Endodermal cell (in vitro differentiated cells): ENCODE measurements around the gene ACAP3. TPM values are rescaled to one million over a fixed set of nuclear protein-coding genes. Genes with fewer than 3 reads are reported as not detected.

ENCODE experiments used
- DNase-seq: peaks from one replicate; pipeline ENCODE4 v3.0.0-alpha.2; 2017
- H3K27ac ChIP-seq: 2 replicates; pipeline ENCODE4 v1.5.1; 2013; ENCODE audit warnings: mild to moderate bottlenecking, low read depth, low read length, moderate library complexity
- H3K27me3 ChIP-seq: 2 replicates; pipeline ENCODE4 v1.6.1; 2013; ENCODE audit warnings: mild to moderate bottlenecking, low read length, moderate library complexity; ENCODE audit not compliant: insufficient read depth, control insufficient read depth, poor library complexity, severe bottlenecking
- H3K36me3 ChIP-seq: 2 replicates; pipeline ENCODE4 v1.7.0; 2013; ENCODE audit warnings: mild to moderate bottlenecking, low read length, moderate library complexity; ENCODE audit not compliant: control insufficient read depth, insufficient read depth
- H3K4me1 ChIP-seq: one replicate; pipeline ENCODE4 v1.7.0; 2013; ENCODE audit warnings: low read length; ENCODE audit not compliant: control insufficient read depth, insufficient read depth
- H3K4me3 ChIP-seq: 2 replicates; pipeline ENCODE4 v1.5.1; 2013; ENCODE audit warnings: mild to moderate bottlenecking, low read length, moderate library complexity
- H3K9ac ChIP-seq: 2 replicates; pipeline ENCODE4 v1.6.1; 2013; ENCODE audit warnings: mild to moderate bottlenecking, low read length, moderate library complexity; ENCODE audit not compliant: poor library complexity, severe bottlenecking; ENCODE audit errors: extremely low read depth
- H3K9me3 ChIP-seq: 2 replicates; pipeline ENCODE4 v1.6.1; 2013; ENCODE audit warnings: mild to moderate bottlenecking, low read length, moderate library complexity; ENCODE audit not compliant: control insufficient read depth
- H3K27ac Mint-ChIP-seq: 2 replicates; pipeline ENCODE4 v1.8.0; 2020; ENCODE audit warnings: mixed read lengths
- H3K27me3 Mint-ChIP-seq: 2 replicates; pipeline ENCODE4 v1.8.0; 2021; ENCODE audit warnings: mild to moderate bottlenecking, mixed read lengths; ENCODE audit not compliant: insufficient read depth
- H3K36me3 Mint-ChIP-seq: 2 replicates; pipeline ENCODE4 v1.8.0; 2020; ENCODE audit warnings: low read depth, mixed read lengths
- H3K4me1 Mint-ChIP-seq: 2 replicates; pipeline ENCODE4 v1.8.0; 2020; ENCODE audit warnings: mixed read lengths
- H3K4me3 Mint-ChIP-seq: 2 replicates; pipeline ENCODE4 v1.8.0; 2020; ENCODE audit warnings: mild to moderate bottlenecking, moderate library complexity, mixed read lengths
- H3K9me3 Mint-ChIP-seq: 2 replicates; pipeline ENCODE4 v1.8.0; 2020; ENCODE audit warnings: mild to moderate bottlenecking, mixed read lengths
- WGBS, 2 experiments: methylation state at CpG; one replicate each; pipeline versions ENCODE4 v1.1.5 to v1.1.7; 2013; ENCODE audit warnings: missing lambda C conversion rate in 2 of 2, mixed read lengths in 1 of 2; ENCODE audit not compliant: insufficient coverage in 1 of 2, insufficient read length in 1 of 2; 5-methylcytosine and 5-hydroxymethylcytosine counted together
- total RNA-seq, 2 donors: library from RNA; stranded (reverse); fragmentation: NEBNext Ultra II Directional in 1 of 2; extraction: Animal tissue kit (Norgen Biotek cat#: 25700) in 1 of 2; gene quantifications; 2 replicates in 1 of 2; 3 replicates in 1 of 2; pipeline ENCODE4 v1.2.1, GENCODE V29; 2021
- TF ChIP-seq, protein P1 (sequence below): fragments of 200-600 bp; sonication (generic); conservative IDR thresholded peaks from 2 replicates; pipeline ENCODE4 v1.5.0; 2021; ENCODE audit warnings: antibody characterized with exemption, mild to moderate bottlenecking

The ACAP3 gene
- total RNA-seq, 2 donors from 2014 or later = 36.8 to 43.5 TPM

DNA sequence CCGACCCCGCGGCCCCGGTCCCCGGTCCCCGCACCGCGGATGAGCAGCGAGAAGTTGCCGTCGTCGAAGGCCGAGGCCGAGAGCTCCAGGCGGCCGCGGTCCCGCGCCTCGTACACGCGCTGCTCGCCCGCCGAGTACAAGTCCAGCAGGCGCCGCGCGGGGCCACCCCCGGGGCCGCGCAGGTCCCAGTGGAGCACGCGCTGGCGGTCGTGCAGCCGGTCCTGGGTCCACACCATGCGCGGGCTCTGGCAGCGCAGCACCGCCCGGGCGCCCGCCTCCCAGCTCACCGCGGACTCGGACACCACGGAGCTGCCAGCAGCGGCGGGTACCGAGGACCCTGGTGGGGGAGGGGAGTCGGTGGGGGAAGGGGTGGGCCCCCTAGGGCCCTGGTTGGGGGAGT, 47.7 kb upstream of the ACAP3 start:
- H3K4me3 ChIP-seq = no peak overlapping the region
- Mint-ChIP-seq H3K27ac (no peak overlapping the region), H3K27me3 (peaks cover 9% of the 10 kb centered on the region), H3K4me3 (no peak overlapping the region), H3K4me1 (peaks cover 14% of the 10 kb centered on the region), H3K9me3 (no peaks in the 10 kb centered on the region), H3K36me3 (no peaks in the 10 kb centered on the region)
- peaks cover 7% of the 10 kb centered on the region for H3K36me3 ChIP-seq
- no peak overlapping the region for H3K27ac ChIP-seq
- TF ChIP-seq, protein P1, sequence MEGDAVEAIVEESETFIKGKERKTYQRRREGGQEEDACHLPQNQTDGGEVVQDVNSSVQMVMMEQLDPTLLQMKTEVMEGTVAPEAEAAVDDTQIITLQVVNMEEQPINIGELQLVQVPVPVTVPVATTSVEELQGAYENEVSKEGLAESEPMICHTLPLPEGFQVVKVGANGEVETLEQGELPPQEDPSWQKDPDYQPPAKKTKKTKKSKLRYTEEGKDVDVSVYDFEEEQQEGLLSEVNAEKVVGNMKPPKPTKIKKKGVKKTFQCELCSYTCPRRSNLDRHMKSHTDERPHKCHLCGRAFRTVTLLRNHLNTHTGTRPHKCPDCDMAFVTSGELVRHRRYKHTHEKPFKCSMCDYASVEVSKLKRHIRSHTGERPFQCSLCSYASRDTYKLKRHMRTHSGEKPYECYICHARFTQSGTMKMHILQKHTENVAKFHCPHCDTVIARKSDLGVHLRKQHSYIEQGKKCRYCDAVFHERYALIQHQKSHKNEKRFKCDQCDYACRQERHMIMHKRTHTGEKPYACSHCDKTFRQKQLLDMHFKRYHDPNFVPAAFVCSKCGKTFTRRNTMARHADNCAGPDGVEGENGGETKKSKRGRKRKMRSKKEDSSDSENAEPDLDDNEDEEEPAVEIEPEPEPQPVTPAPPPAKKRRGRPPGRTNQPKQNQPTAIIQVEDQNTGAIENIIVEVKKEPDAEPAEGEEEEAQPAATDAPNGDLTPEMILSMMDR = no peak
- H3K9me3 ChIP-seq = no peaks in the 10 kb centered on the region
- 93 to 96% methylated on average over 27 to 48 of the region's 52 CpGs for WGBS, 2 experiments
- no peaks in the 10 kb centered on the region for H3K27me3 ChIP-seq
- no peak overlapping the region for H3K9ac ChIP-seq
- peaks cover 6% of the 10 kb centered on the region for H3K4me1 ChIP-seq
- peak; percentile 71 for DNase-seq

DNA sequence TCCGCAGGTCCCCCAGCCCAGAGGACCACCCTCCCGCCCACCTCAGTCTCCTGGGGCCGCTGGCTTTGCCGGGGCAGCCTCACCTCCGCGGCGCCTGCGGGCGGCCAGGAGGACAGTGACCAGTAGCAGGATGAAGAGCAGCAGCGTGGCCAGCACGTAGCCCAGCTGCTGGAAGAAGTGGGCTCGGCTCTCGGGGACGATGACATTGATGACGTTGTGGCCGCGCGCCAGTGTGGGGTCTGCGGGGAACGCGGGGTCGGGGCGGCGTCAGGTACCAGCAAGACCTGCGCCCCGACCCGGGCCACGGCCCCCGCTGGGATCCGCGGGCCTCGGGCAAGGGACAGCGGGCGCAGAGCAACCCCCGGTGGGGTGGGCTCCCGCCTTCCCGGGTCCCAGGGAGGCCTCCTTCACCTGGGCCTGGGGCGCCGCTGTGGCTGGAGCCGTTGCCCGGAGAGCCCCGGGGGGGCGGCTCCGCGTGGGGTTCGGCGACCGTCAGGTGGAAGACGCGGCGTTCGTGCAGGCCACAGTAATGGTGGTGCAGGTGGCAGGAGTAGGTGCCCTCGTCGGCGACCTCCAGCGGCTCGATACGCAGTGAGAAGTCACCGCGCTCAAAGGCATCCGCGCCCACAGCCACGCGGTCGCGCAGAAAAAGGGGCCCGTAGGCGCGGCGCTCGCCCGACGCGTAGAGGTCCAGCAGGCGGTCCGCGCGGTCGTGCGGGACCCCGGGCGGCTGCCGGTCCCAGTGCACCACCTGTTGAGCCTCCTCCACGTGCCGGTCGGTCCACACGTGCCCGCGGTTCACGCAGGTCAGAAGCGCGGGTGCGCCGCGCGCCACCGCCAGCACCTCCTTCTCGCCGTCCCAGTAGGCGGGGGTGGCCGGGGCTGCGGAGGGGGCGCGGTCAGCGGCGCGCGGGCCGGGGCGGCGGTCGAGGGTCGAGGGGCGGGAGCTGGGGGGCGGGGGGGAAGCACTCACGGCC, 46.8 kb upstream of the ACAP3 start:
- H3K36me3 ChIP-seq = peaks cover 7% of the 10 kb centered on the region
- peak overlapping the region; percentile 48 for H3K4me3 Mint-ChIP-seq
- no peaks in the 10 kb centered on the region for H3K36me3 Mint-ChIP-seq
- peaks cover 14% of the 10 kb centered on the region for H3K4me1 Mint-ChIP-seq
- peaks cover 9% of the 10 kb centered on the region for H3K27me3 Mint-ChIP-seq
- H3K9ac ChIP-seq = no peak overlapping the region
- TF ChIP-seq, protein P1 = no peak
- no peak overlapping the region for H3K27ac Mint-ChIP-seq
- peaks cover 3% of the 10 kb centered on the region for H3K4me1 ChIP-seq
- no peak overlapping the region for H3K27ac ChIP-seq
- 94 to 95% methylated on average over 71 to 115 of the region's 116 CpGs for WGBS, 2 experiments
- DNase-seq = peak; percentile 58
- H3K4me3 ChIP-seq = no peak overlapping the region
- H3K9me3 ChIP-seq = no peaks in the 10 kb centered on the region
- H3K27me3 ChIP-seq = no peaks in the 10 kb centered on the region
- H3K9me3 Mint-ChIP-seq = no peaks in the 10 kb centered on the region

DNA sequence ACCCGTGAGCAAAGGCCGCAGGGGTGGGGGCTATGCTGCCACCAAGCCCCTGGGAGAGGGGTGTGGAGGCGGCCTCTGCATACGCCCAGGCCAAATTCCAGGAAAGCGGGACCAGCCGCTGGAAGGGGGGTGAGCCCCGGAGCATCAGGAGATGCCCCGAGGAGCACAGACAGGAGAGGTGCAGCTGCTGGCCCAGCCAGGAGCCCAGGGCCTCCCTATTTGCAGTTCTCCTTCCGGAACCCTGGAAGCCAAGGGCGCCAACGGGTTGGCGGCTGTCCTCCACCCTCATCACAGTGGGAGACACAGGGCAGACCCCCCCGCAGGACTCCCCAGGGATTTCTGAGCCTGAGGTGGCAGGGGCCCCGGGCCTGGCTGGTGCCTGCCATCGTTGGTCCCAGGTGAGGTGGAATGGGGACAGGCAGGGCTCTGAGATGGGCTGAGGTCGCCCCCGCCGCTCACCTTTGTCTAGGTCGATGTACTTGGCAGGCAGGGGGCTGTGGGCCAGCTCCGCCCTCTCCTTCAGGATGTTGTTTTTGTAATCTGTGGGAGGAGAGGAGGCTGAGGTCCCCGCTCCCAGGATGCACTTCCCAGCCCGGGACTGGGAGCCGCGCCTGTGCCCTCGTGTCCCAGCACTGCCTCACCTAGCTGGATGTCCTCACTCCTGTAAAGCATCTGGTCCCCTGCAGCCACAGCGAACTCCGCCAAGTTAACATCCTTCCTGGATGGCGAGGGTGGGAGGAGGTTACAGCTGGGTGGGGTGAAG, 45.8 kb upstream of the ACAP3 start:
- Mint-ChIP-seq H3K9me3 (no peaks in the 10 kb centered on the region), H3K27ac (no peak overlapping the region), H3K36me3 (no peaks in the 10 kb centered on the region), H3K4me1 (peaks cover 11% of the 10 kb centered on the region), H3K4me3 (peak overlapping the region; percentile 48), H3K27me3 (peaks cover 9% of the 10 kb centered on the region)
- Histone ChIP-seq H3K4me3 (no peak overlapping the region), H3K9me3 (no peaks in the 10 kb centered on the region), H3K36me3 (peaks cover 7% of the 10 kb centered on the region), H3K4me1 (peaks cover 3% of the 10 kb centered on the region), H3K27me3 (no peaks in the 10 kb centered on the region), H3K27ac (no peak overlapping the region), H3K9ac (no peak overlapping the region)
- 76 to 82% methylated on average over 10 to 28 of the region's 28 CpGs for WGBS, 2 experiments
- DNase-seq = peak; percentile 91
- TF ChIP-seq, protein P1 = no peak
